Measurements from ENCODE around the gene PRR35.
A peak's percentile ranks its signal among the peaks of the same experiment; 100 is the strongest.

Gene PRR35

DNA sequence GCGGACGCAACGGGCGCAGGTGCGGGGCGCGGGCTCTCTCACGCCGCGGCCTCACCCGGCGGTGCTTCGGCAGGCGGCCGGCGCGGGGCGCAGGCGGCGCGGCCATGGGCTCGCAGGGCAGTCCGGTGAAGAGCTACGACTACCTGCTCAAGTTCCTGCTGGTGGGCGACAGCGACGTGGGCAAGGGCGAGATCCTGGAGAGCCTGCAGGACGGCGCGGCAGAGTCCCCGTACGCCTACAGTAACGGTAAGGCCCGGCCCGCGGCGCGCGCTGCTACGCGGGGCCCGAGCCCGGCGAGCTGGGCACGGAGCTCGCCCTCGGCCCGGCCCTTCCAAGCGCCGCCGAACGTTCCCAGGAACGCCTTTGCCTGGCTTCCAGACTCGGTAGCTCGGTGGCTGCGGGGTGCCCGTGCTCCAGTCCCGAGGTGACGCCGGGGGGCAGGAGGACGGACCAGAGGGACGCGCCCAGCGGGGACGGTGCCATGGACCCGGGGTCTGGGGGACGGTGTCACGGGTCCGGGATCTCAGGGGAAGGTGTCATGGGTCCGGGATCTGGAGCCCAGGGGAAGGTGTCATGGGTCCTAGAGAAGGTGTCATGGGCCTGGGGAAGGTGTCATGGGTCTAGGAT lies 30.1 kb downstream of the PRR35 start:
- peak; percentile 64 for DNase-seq (ENCODE audit: low read depth)
- H3K4me3 ChIP-seq (ENCODE audit: low read depth, low read length): peak overlapping the region; percentile 77
- TF ChIP-seq, protein P1, sequence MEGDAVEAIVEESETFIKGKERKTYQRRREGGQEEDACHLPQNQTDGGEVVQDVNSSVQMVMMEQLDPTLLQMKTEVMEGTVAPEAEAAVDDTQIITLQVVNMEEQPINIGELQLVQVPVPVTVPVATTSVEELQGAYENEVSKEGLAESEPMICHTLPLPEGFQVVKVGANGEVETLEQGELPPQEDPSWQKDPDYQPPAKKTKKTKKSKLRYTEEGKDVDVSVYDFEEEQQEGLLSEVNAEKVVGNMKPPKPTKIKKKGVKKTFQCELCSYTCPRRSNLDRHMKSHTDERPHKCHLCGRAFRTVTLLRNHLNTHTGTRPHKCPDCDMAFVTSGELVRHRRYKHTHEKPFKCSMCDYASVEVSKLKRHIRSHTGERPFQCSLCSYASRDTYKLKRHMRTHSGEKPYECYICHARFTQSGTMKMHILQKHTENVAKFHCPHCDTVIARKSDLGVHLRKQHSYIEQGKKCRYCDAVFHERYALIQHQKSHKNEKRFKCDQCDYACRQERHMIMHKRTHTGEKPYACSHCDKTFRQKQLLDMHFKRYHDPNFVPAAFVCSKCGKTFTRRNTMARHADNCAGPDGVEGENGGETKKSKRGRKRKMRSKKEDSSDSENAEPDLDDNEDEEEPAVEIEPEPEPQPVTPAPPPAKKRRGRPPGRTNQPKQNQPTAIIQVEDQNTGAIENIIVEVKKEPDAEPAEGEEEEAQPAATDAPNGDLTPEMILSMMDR (conservative IDR thresholded peaks at IDR 0.05; ENCODE audit: low read depth, low read length): no peak

DNA sequence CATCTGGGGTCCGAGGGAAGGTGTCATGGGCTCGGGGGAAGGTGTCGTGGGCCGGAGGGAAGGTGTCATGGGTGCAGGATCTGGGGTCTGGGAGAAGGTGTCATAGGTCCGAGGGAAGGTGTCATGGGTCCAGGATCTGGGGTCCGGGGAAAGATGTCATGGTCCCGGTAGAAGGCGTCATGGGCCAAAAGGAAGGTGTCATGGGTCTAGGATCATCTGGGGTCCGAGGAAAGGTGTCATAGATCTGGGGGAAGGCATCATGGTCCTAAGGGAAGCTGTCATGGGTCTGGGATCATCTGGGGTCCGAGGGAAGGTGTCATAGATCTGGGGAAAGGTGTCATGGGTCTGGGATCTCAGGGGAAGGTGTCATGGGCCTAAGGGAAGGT lies 30.6 kb downstream of the PRR35 start:
- TF ChIP-seq, protein P1 (conservative IDR thresholded peaks at IDR 0.05; ENCODE audit: low read depth, low read length): no peak
- no peak for DNase-seq (ENCODE audit: low read depth)
- peak overlapping the region; percentile 77 for H3K4me3 ChIP-seq (ENCODE audit: low read depth, low read length)

DNA sequence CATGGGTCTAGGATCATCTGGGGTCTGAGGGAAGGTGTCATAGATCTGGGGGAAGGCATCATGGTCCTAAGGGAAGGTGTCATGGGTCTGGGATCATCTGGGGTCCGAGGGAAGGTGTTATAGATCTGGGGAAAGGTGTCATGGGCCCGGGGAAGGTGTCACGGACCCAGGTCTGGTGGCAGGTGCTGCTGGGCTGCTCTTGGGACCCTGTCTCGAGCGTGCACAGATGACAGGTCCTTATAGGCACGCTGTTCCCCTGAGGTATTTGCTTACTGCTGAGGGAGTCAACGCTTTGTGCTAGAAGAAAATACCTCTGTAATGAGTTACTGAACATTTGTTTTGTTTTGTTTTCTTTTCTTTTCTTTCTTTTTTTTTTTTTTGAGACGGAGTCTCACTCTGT lies 31.0 kb downstream of the PRR35 start:
- H3K4me3 ChIP-seq (ENCODE audit: low read depth, low read length): no peak overlapping the region

DNA sequence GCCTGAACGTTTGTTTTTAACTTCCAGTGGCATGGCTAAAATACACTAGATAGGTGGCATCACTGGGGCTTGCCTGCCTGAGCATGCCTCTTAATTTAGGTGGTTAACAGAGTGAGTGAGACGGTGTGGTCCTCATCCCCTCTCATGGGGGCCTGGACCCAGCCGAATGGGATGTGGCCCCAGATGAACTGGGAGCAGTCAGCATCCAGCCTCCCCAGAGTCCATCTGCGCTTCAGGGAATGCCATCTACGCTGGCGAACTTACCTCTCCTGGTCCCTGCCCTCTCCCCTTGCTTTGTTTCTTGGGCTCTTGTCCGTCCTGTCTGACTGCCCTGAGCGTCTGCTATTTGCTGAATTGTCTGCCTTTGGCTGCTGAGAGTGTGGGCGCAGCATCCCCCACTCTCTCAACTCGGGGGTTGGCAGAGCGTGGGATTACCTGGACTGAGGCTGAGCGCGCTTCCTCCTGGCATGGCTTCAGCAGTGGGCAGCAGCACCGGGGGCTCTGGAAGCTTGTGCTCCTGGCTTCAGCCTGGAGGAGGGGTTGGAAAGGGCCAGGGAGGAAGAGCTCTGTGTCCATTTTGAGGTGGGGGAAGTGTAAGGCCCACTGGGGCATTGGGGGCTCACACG lies 31.8 kb downstream of the PRR35 start:
- DNase-seq (ENCODE audit: low read depth): no peak
- TF ChIP-seq, protein P1 (conservative IDR thresholded peaks at IDR 0.05; ENCODE audit: low read depth, low read length): no peak
- no peak overlapping the region for H3K4me3 ChIP-seq (ENCODE audit: low read depth, low read length)

More for the DNA sequence above, 31.0 kb downstream of the PRR35 start:
- TF ChIP-seq, protein P1 (conservative IDR thresholded peaks at IDR 0.05; ENCODE audit: low read depth, low read length): no peak
- DNase-seq (ENCODE audit: low read depth): no peak

DNA sequence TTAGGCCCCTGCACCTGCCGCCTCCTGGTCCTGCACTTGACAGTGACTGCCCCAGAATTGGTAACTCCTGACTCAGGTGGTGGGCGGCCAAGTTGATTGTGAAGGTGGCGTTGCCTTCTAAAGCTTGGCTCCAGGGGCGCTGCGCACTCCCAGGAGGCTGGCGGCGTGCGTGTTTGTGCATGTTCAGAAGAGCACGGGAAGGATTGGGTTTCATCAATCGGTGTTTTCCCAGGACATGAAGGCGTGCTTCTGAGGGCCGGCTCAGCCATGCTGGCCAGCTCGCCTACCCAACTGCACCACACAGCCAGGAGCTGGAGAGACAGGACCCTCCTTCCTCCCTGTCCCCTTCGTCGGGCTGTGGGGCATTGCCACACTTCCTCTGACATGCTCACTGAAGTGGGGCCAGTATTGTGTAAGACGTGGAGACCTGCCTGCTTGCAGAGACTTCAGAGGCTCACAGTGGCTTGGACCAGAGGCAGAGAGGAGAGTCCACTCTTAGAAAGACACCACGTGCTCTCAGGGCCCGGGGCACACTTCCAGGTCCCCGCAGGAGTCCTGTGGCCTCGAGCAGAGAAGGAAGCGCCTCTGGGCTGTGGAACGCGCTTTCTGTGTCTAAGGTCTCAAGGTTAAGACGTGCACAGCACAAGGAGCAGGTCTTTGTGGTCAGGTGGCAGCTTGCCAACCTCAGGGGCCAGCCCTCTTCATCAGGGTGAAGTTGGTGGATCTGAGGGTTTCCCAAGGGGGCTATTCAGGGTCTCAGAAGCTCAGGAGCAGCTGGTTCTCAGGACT lies 32.5 kb downstream of the PRR35 start:
- TF ChIP-seq, protein P1 (conservative IDR thresholded peaks at IDR 0.05; ENCODE audit: low read depth, low read length): no peak
- DNase-seq (ENCODE audit: low read depth): peak; percentile 83
- no peak overlapping the region for H3K4me3 ChIP-seq (ENCODE audit: low read depth, low read length)

DNA sequence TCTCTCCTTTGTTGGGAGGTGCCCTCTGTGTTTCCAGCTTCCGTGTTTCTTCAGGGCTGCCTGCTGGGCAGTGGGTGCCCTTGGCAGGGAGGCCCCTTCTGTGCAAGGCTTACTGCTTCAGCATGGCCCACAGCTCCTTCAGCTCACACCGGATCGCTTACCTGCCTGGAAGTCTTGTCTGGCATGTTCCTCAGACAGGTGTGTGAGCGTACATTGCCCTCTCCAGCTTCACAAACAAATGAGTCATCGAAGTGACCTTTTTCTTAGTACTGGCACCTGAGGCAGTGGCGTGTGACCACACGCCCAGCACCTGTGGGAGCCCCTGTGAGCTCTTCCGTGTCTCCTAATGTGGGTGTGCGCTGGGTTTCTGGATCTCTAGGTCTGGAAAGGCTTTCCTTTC lies 33.2 kb downstream of the PRR35 start:
- H3K4me3 ChIP-seq (ENCODE audit: low read depth, low read length): no peak overlapping the region
- no peak for DNase-seq (ENCODE audit: low read depth)
- TF ChIP-seq, protein P1 (conservative IDR thresholded peaks at IDR 0.05; ENCODE audit: low read depth, low read length): no peak
